Measurements from ENCODE around the gene CPVL.

The CPVL gene

GRCh38 chr7:29044554-29044953 is 101.8 kb downstream of the CPVL start:
- DNase-seq (ENCODE audit: low read depth in 2 of 2), result no peak

- no peak for DNase-seq (ENCODE audit: low read depth in 2 of 2)
Measured at GRCh38 chr7:29043576-29043975, 102.8 kb downstream of the CPVL start.

GRCh38 chr7:29042824-29043231 is 103.5 kb downstream of the CPVL start:
- DNase-seq (ENCODE audit: low read depth in 2 of 2), result no peak

- DNase-seq (ENCODE audit: low read depth in 2 of 2), result no peak
Measured at GRCh38 chr7:29041991-29042390, 104.3 kb downstream of the CPVL start.

GRCh38 chr7:29040579-29040925 is 105.8 kb downstream of the CPVL start:
- DNase-seq (ENCODE audit: low read depth in 2 of 2), result no peak

GRCh38 chr7:29039821-29040578 is 106.3 kb downstream of the CPVL start:
- no peak for DNase-seq (ENCODE audit: low read depth in 2 of 2)

- no peak for DNase-seq (ENCODE audit: low read depth in 2 of 2)
Measured at GRCh38 chr7:29038463-29038862, 107.9 kb downstream of the CPVL start.

GRCh38 chr7:29035044-29035740 is 111.1 kb downstream of the CPVL start:
- DNase-seq (ENCODE audit: low read depth in 2 of 2), result no peak

- no peak for DNase-seq (ENCODE audit: low read depth in 2 of 2)
Measured at GRCh38 chr7:29033584-29033983, 112.8 kb downstream of the CPVL start.

GRCh38 chr7:29032146-29032545 is 114.2 kb downstream of the CPVL start:
- no peak for DNase-seq (ENCODE audit: low read depth in 2 of 2)

- no peak for DNase-seq (ENCODE audit: low read depth in 2 of 2)
Measured at GRCh38 chr7:29030781-29031275, 115.5 kb downstream of the CPVL start.

GRCh38 chr7:29022291-29022988 is 123.9 kb downstream of the CPVL start:
- no peak for DNase-seq (ENCODE audit: low read depth in 2 of 2)

- no peak for DNase-seq (ENCODE audit: low read depth in 2 of 2)
Measured at GRCh38 chr7:29019896-29020295, 126.4 kb downstream of the CPVL start.

- no peak for DNase-seq (ENCODE audit: low read depth in 2 of 2)
Measured at GRCh38 chr7:29019387-29019786, 127.0 kb downstream of the CPVL start.

- no peak for DNase-seq (ENCODE audit: low read depth in 2 of 2)
Measured at GRCh38 chr7:29017713-29018112, 128.6 kb downstream of the CPVL start.

- DNase-seq (ENCODE audit: low read depth in 2 of 2), result no peak
Measured at GRCh38 chr7:29014725-29015124, 131.6 kb downstream of the CPVL start.

GRCh38 chr7:29013931-29014330 is 132.4 kb downstream of the CPVL start:
- no peak for DNase-seq (ENCODE audit: low read depth in 2 of 2)

- DNase-seq (ENCODE audit: low read depth in 2 of 2), result no peak
Measured at GRCh38 chr7:29013082-29013695, 133.1 kb downstream of the CPVL start.

GRCh38 chr7:29009947-29010346 is 136.4 kb downstream of the CPVL start:
- no peak for DNase-seq (ENCODE audit: low read depth in 2 of 2)

GRCh38 chr7:29008590-29008989 is 137.7 kb downstream of the CPVL start:
- no peak for DNase-seq (ENCODE audit: low read depth in 2 of 2)

GRCh38 chr7:29007127-29007526 is 139.2 kb downstream of the CPVL start:
- DNase-seq (ENCODE audit: low read depth in 2 of 2), result no peak

GRCh38 chr7:29005829-29006228 is 140.5 kb downstream of the CPVL start:
- DNase-seq (ENCODE audit: low read depth in 2 of 2), result no peak
